Tibial nerve (tissue), 3 donors: ENCODE data around the gene PTGDS.

ENCODE experiments used
- CTCF ChIP-seq, 5 experiments: fragments of 200-600 bp in 3 of 5; fragments of 450-650 bp in 2 of 5; sonication (generic) in 3 of 5; IDR thresholded peaks; one replicate each; pipeline ENCODE4 v1.5.1; 2016 to 2019; ENCODE audit warnings: antibody characterized with exemption in 5 of 5, mild to moderate bottlenecking in 3 of 5, moderate library complexity in 2 of 5
- POLR2A ChIP-seq, 2 donors: fragments of 450-650 bp; IDR thresholded peaks; one replicate each; pipeline ENCODE4 v1.6.1; 2017; ENCODE audit warnings: antibody characterized with exemption in 2 of 2, mild to moderate bottlenecking in 2 of 2, moderate library complexity in 2 of 2

- TF ChIP-seq CTCF (IDR thresholded peaks at IDR 0.05): no peak
- no peak for TF ChIP-seq POLR2A (IDR thresholded peaks at IDR 0.05)
These were observed 21.9 kb upstream of the PTGDS start for GRCh38 chr9:136955202-136955942.
